ENCODE measurements around the gene DGKI. TPM values are rescaled to one million over a fixed set of nuclear protein-coding genes. Genes with fewer than 3 reads are reported as not detected.

The DGKI gene
- total and polyA plus RNA-seq, 11 donors, result 0.36 to 4.6 (median 1.0) TPM

DNA sequence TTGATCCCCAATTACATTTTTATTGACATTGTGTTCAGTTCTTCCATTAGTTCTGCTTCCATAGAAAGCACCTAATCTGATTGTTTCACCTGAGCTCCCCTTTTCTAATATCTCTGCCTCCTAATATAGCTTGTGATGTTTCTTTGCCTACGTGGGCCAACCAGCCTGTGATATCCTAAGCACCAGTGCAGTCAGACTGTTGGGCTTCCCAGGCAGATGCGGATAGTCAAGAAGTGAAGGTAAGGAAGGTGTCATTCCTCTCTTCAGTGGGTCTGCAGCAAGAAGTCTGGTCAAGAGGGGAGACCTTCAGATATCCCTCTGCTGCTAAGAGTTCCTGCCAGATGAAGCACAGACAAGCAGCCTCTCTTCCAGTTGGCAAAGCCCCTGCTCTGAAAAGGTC is 16.2 kb upstream of the DGKI start:
- Histone ChIP-seq H3K36me3 (peaks cover 0 to 70% (median 12%) of the 10 kb centered on the region in 9 donors), H3K27me3 (no peaks in the 10 kb centered on the region), H3K4me3 (no peak overlapping the region), H3K4me1 (peaks cover 0 to 17% (median 2%) of the 10 kb centered on the region in 12 donors), H3K9me3 (peaks cover 0 to 13% (median 4%) of the 10 kb centered on the region in 12 donors), H3K27ac (peak overlapping the region in 3 of 12 donors; percentile 10 to 28 (median 11))
- no peak for TF ChIP-seq POLR2A (IDR thresholded peaks at IDR 0.05)
- TF ChIP-seq, protein P1, sequence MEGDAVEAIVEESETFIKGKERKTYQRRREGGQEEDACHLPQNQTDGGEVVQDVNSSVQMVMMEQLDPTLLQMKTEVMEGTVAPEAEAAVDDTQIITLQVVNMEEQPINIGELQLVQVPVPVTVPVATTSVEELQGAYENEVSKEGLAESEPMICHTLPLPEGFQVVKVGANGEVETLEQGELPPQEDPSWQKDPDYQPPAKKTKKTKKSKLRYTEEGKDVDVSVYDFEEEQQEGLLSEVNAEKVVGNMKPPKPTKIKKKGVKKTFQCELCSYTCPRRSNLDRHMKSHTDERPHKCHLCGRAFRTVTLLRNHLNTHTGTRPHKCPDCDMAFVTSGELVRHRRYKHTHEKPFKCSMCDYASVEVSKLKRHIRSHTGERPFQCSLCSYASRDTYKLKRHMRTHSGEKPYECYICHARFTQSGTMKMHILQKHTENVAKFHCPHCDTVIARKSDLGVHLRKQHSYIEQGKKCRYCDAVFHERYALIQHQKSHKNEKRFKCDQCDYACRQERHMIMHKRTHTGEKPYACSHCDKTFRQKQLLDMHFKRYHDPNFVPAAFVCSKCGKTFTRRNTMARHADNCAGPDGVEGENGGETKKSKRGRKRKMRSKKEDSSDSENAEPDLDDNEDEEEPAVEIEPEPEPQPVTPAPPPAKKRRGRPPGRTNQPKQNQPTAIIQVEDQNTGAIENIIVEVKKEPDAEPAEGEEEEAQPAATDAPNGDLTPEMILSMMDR (IDR thresholded peaks at IDR 0.05), result no peak
- no peak for DNase-seq
- 60 to 73% (median 65%) methylated on average over 2 of the region's 2 CpGs for WGBS, 4 donors
- ATAC-seq, result peak in 3 of 4 donors; percentile 34 to 65 (median 34)
- intact Hi-C loops (cut with DNase I), result loop anchor here in 1 of 10 donors (5.0 kb wide), 1 partner anchor 34 kb away; no protein-coding TSS in a partner anchor

DNA sequence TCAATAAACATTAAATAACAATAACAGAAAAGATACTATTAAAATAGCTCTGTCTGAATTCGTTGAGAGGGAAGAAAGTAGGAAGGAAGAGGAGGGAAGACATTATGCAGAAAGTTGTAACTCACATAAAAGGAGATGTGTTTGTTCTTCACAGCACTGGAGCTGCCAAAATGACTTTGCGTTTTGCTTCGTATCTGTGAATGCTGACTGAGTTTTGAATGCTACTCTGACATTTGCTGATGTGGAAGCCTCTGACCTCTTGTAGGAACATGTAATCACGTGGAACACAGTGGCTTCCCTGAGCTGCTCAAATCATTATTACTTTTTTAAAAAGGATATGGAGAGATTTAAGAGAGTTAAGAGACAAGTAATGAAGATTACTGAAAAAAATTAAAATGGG is 15.6 kb upstream of the DGKI start:
- DNase-seq, result no peak
- TF ChIP-seq, protein P1 (IDR thresholded peaks at IDR 0.05), result no peak
- TF ChIP-seq POLR2A (IDR thresholded peaks at IDR 0.05), result no peak
- H3K4me1 ChIP-seq, result peaks cover 0 to 13% (median 0%) of the 10 kb centered on the region in 12 donors
- intact Hi-C loops (cut with DNase I), result loop anchor here in 1 of 10 donors (5.0 kb wide), 1 partner anchor 35 kb away; no protein-coding TSS in a partner anchor
- H3K4me3 ChIP-seq, result no peak overlapping the region
- H3K9me3 ChIP-seq, result peaks cover 0 to 13% (median 4%) of the 10 kb centered on the region in 12 donors
- peaks cover 0 to 64% (median 12%) of the 10 kb centered on the region in 9 donors for H3K36me3 ChIP-seq
- H3K27ac ChIP-seq, result peak overlapping the region in 3 of 12 donors; percentile 10 to 28 (median 11)
- no peak for ATAC-seq
- WGBS, 4 donors, result 21 to 40% (median 32%) methylated on average over 4 of the region's 4 CpGs
- no peaks in the 10 kb centered on the region for H3K27me3 ChIP-seq

GRCh38 chr7:137860542-137860941 is 13.8 kb upstream of the DGKI start:
- Histone ChIP-seq H3K4me3 (no peak overlapping the region), H3K27me3 (no peaks in the 10 kb centered on the region), H3K27ac (no peak overlapping the region), H3K4me1 (peaks cover 0 to 13% (median 0%) of the 10 kb centered on the region in 12 donors), H3K36me3 (peaks cover 0 to 46% (median 9%) of the 10 kb centered on the region in 9 donors), H3K9me3 (peaks cover 0 to 3% (median 0%) of the 10 kb centered on the region in 12 donors)
- DNase-seq, result no peak
- TF ChIP-seq, protein P1 (IDR thresholded peaks at IDR 0.05), result no peak
- TF ChIP-seq POLR2A (IDR thresholded peaks at IDR 0.05), result no peak
- intact Hi-C loops (cut with DNase I), result loop anchor here in 1 of 10 donors (5.0 kb wide), 1 partner anchor 37 kb away; no protein-coding TSS in a partner anchor
- 94 to 100% (median 98%) methylated on average over 2 of the region's 2 CpGs for WGBS, 4 donors
- ATAC-seq, result no peak

DNA sequence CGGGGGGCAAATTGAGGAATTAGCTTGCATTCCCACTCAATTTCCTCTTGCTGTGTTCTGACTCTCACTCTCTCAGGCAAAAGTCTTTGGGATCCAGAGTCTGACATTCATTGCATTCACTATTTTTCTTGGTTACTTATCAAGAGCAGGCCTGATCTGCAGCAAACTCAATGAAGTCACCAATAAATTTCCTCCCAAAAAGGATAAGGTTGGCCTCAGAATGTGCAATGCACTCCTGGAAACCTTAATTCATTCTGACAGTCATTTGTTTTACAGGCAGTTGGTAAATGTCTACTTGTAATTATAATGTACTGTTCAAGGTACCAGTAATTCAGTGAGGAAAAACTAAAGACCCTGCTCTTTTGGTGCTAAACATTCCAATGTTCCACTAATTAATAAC is 6.3 kb upstream of the DGKI start:
- intact Hi-C loops (cut with DNase I), result no loop called here
- Histone ChIP-seq H3K27ac (no peak overlapping the region), H3K4me3 (no peak overlapping the region), H3K27me3 (peaks cover 0 to 8% (median 0%) of the 10 kb centered on the region in 9 donors), H3K9me3 (no peaks in the 10 kb centered on the region), H3K36me3 (peaks cover 0 to 8% (median 0%) of the 10 kb centered on the region in 9 donors), H3K4me1 (no peaks in the 10 kb centered on the region)
- DNase-seq, result no peak
- TF ChIP-seq, protein P1 (IDR thresholded peaks at IDR 0.05), result no peak
- TF ChIP-seq POLR2A (IDR thresholded peaks at IDR 0.05), result no peak
- 100% methylated on average over 1 of the region's 1 CpG for WGBS, 4 donors
- ATAC-seq, result no peak
